H1 (cell line): ENCODE data around the gene ABHD6.

Source experiments
- CEBPB ChIP-seq: IDR thresholded peaks from 2 replicates; pipeline ENCODE4 v1.6.1; 2012; ENCODE audit warnings: low read depth, low read length
- CHD2 ChIP-seq: IDR thresholded peaks from 2 replicates; pipeline ENCODE4 v1.6.1; 2012; ENCODE audit warnings: low read length, improper control_type of control experiment
- EP300 ChIP-seq, 2 experiments: IDR thresholded peaks; 1 replicate in 1 of 2; 2 replicates in 1 of 2; pipeline ENCODE4 v1.6.1; 2011 to 2012; ENCODE audit warnings: low read depth in 2 of 2, low read length in 2 of 2, mild to moderate bottlenecking in 2 of 2, borderline replicate concordance in 1 of 2, inconsistent platforms in 1 of 2, moderate library complexity in 1 of 2
- HDAC6 ChIP-seq: IDR thresholded peaks from one replicate; pipeline ENCODE4 v1.7.1; 2012; ENCODE audit warnings: low read depth, mild to moderate bottlenecking, inconsistent platforms, low read length, moderate library complexity
- JUN ChIP-seq: IDR thresholded peaks from 2 replicates; pipeline ENCODE4 v1.6.1; 2011; ENCODE audit warnings: low read depth, mild to moderate bottlenecking, improper control_type of control experiment, low read length
- MAFK ChIP-seq: IDR thresholded peaks from 2 replicates; pipeline ENCODE4 v1.6.1; 2012; ENCODE audit warnings: low read depth, mild to moderate bottlenecking, improper control_type of control experiment, low read length
- POLR2A ChIP-seq, 2 experiments: IDR thresholded peaks; 1 replicate in 1 of 2; 2 replicates in 1 of 2; pipeline ENCODE4 v1.6.1; 2011; ENCODE audit warnings: low read depth in 2 of 2, low read length in 2 of 2, mild to moderate bottlenecking in 2 of 2; ENCODE audit errors: control extremely low read depth in 1 of 2
- POLR2AphosphoS5 ChIP-seq: IDR thresholded peaks from 2 replicates; pipeline ENCODE4 v1.6.1; 2011; ENCODE audit warnings: low read depth, low read length
- RAD21 ChIP-seq, 2 experiments: IDR thresholded peaks in 1 of 2; conservative IDR thresholded peaks in 1 of 2; 2 replicates each; pipeline ENCODE4 v1.6.1; 2011; ENCODE audit warnings: low read depth in 2 of 2, low read length in 2 of 2, improper control_type of control experiment in 1 of 2, inconsistent platforms in 1 of 2, mild to moderate bottlenecking in 1 of 2, moderate library complexity in 1 of 2
- RFX5 ChIP-seq: IDR thresholded peaks from 2 replicates; pipeline ENCODE4 v1.6.1; 2011; ENCODE audit warnings: low read depth, low read length, improper control_type of control experiment, borderline replicate concordance
- TAF7 ChIP-seq: optimal IDR thresholded peaks from 2 replicates; pipeline ENCODE3; 2011; ENCODE audit warnings: low read depth, mild to moderate bottlenecking, inconsistent platforms, low read length, moderate library complexity, borderline replicate concordance
- TEAD4 ChIP-seq: IDR thresholded peaks from 2 replicates; pipeline ENCODE4 v1.6.1; 2012; ENCODE audit warnings: low read depth, low read length, inconsistent platforms, mixed read lengths
- ZNF274 ChIP-seq: IDR thresholded peaks from 2 replicates; pipeline ENCODE4 v1.7.0; 2012; ENCODE audit warnings: low read length, borderline replicate concordance; ENCODE audit errors: extremely low read depth
- TF ChIP-seq, protein P1 (sequence below), 3 experiments: IDR thresholded peaks; 1 replicate in 2 of 3; 2 replicates in 1 of 3; pipeline versions ENCODE4 v1.5.1 to v1.6.1; 2011; ENCODE audit warnings: low read length in 3 of 3, mild to moderate bottlenecking in 3 of 3, inconsistent platforms in 2 of 3, low read depth in 1 of 3, moderate library complexity in 1 of 3; ENCODE audit not compliant: insufficient read depth in 1 of 3; ENCODE audit errors: control extremely low read depth in 1 of 3

DNA sequence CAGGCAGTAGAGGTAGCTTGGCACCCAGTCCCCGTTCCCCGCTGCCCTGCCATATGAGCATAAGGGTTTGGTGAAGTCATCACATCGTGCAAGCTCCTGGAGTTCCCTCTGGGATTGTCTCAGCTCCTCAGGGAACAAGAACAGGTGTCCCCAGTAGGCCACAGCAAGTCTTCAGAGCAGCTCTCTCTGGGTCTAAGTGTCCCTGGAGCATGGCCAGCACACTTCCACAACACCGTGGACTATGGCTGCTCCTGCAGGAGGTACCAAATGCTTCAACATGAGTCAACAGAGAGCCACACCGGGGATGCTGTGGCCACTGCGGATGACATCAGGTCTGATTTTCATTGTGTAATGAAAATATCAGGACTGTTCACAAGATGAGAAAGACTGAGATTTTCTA is 23.1 kb downstream of the ABHD6 start:
- TF ChIP-seq, protein P1, sequence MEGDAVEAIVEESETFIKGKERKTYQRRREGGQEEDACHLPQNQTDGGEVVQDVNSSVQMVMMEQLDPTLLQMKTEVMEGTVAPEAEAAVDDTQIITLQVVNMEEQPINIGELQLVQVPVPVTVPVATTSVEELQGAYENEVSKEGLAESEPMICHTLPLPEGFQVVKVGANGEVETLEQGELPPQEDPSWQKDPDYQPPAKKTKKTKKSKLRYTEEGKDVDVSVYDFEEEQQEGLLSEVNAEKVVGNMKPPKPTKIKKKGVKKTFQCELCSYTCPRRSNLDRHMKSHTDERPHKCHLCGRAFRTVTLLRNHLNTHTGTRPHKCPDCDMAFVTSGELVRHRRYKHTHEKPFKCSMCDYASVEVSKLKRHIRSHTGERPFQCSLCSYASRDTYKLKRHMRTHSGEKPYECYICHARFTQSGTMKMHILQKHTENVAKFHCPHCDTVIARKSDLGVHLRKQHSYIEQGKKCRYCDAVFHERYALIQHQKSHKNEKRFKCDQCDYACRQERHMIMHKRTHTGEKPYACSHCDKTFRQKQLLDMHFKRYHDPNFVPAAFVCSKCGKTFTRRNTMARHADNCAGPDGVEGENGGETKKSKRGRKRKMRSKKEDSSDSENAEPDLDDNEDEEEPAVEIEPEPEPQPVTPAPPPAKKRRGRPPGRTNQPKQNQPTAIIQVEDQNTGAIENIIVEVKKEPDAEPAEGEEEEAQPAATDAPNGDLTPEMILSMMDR (IDR thresholded peaks at IDR 0.05; ENCODE audit: control extremely low read depth in 1 of 3, insufficient read depth in 1 of 3, low read depth in 1 of 3, low read length in 3 of 3) = no peak
- TF ChIP-seq JUN = no peak
- no peak for TF ChIP-seq CEBPB
- no peak for TF ChIP-seq ZNF274
- no peak for TF ChIP-seq RFX5
- no peak for TF ChIP-seq CHD2
- no peak for TF ChIP-seq POLR2A (IDR thresholded peaks at IDR 0.05; ENCODE audit: control extremely low read depth in 1 of 2, low read depth in 2 of 2, low read length in 2 of 2)
- TF ChIP-seq EP300 (IDR thresholded peaks at IDR 0.05; ENCODE audit: borderline replicate concordance in 1 of 2, low read depth in 2 of 2, low read length in 2 of 2) = no peak
- TF ChIP-seq HDAC6 = no peak
- TF ChIP-seq POLR2AphosphoS5 = no peak
- TF ChIP-seq TAF7 = no peak
- TF ChIP-seq TEAD4 = no peak
- TF ChIP-seq MAFK = no peak
- no peak for TF ChIP-seq RAD21 (IDR thresholded peaks at IDR 0.05 in 1 of 2, conservative IDR thresholded peaks at IDR 0.05 in 1 of 2; ENCODE audit: low read depth in 2 of 2, low read length in 2 of 2)
